ENCODE measurements around the gene NRG3.

Gene NRG3

DNA sequence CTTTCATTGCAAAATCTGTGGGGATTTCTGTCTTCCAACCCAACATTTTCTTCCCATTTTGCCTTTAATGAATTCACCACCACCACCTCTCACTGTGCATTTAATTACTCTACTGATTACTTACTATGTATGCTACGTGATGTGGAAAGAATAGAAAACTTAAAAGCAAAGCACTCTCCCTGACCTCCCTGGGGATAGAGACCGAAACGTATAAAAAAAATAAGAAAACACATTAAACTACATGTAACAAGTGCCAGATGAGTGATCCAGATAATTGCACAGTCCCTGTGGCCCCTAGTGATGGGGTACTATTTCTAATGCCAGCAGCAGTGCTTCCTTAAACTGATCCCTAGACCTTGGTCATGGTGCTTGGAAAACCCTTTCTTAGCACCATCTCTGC, 478.4 kb downstream of the NRG3 start:
- in situ Hi-C loops (cut with HindIII; ENCODE audit: low sequenced_read_pairs) = no loop called here
- TF ChIP-seq, protein P1, sequence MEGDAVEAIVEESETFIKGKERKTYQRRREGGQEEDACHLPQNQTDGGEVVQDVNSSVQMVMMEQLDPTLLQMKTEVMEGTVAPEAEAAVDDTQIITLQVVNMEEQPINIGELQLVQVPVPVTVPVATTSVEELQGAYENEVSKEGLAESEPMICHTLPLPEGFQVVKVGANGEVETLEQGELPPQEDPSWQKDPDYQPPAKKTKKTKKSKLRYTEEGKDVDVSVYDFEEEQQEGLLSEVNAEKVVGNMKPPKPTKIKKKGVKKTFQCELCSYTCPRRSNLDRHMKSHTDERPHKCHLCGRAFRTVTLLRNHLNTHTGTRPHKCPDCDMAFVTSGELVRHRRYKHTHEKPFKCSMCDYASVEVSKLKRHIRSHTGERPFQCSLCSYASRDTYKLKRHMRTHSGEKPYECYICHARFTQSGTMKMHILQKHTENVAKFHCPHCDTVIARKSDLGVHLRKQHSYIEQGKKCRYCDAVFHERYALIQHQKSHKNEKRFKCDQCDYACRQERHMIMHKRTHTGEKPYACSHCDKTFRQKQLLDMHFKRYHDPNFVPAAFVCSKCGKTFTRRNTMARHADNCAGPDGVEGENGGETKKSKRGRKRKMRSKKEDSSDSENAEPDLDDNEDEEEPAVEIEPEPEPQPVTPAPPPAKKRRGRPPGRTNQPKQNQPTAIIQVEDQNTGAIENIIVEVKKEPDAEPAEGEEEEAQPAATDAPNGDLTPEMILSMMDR (IDR thresholded peaks at IDR 0.05; ENCODE audit: low read depth, low read length) = no peak

GRCh38 chr10:82358486-82359099, 483.6 kb downstream of the NRG3 start:
- DNase-seq (ENCODE audit: low read depth, low spot score) = no peak
- TF ChIP-seq, protein P1 (IDR thresholded peaks at IDR 0.05; ENCODE audit: low read depth, low read length) = no peak
- H3K4me3 ChIP-seq (ENCODE audit: low read depth, low read length) = no peak overlapping the region
- in situ Hi-C loops (cut with HindIII; ENCODE audit: low sequenced_read_pairs) = no loop called here

More for the DNA sequence above, 478.4 kb downstream of the NRG3 start:
- H3K4me3 ChIP-seq (ENCODE audit: low read depth, low read length) = no peak overlapping the region
- DNase-seq (ENCODE audit: low read depth, low spot score) = no peak

- in situ Hi-C loops (cut with HindIII; ENCODE audit: low sequenced_read_pairs) = no loop called here
- no peak overlapping the region for H3K4me3 ChIP-seq (ENCODE audit: low read depth, low read length)
- TF ChIP-seq, protein P1 (IDR thresholded peaks at IDR 0.05; ENCODE audit: low read depth, low read length) = no peak
- no peak for DNase-seq (ENCODE audit: low read depth, low spot score)
Measured at GRCh38 chr10:82361256-82361655, 486.3 kb downstream of the NRG3 start.

DNA sequence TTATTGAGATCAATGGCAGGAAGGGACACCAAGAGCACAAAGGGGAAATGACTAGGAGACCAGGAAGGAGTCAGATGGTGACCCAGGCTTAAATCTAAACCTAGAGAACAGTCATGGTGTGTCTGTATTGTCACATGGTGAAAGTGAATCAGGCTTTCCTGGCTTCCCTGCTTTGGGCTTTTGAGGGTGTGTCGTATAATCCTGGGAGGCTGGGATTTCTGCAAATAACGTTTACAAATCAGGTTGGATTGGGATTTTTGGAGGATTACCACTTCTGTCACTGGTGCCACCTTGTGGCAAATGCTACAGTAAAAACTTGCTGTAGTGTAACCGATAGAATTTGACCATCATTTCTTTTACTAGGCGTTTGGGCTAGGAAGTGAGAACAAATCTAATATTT, 502.6 kb downstream of the NRG3 start:
- DNase-seq (ENCODE audit: low read depth, low spot score) = no peak
- TF ChIP-seq, protein P1 (IDR thresholded peaks at IDR 0.05; ENCODE audit: low read depth, low read length) = peak; percentile 6
- in situ Hi-C loops (cut with HindIII; ENCODE audit: low sequenced_read_pairs) = no loop called here
- H3K4me3 ChIP-seq (ENCODE audit: low read depth, low read length) = no peak overlapping the region

- in situ Hi-C loops (cut with HindIII; ENCODE audit: low sequenced_read_pairs) = no loop called here
Measured at GRCh38 chr10:82378146-82378545, 503.2 kb downstream of the NRG3 start.

GRCh38 chr10:82383350-82383749, 508.4 kb downstream of the NRG3 start:
- TF ChIP-seq, protein P1 (IDR thresholded peaks at IDR 0.05; ENCODE audit: low read depth, low read length) = no peak
- DNase-seq (ENCODE audit: low read depth, low spot score) = no peak
- in situ Hi-C loops (cut with HindIII; ENCODE audit: low sequenced_read_pairs) = no loop called here

More at GRCh38 chr10:82378146-82378545, 503.2 kb downstream of the NRG3 start:
- TF ChIP-seq, protein P1 (IDR thresholded peaks at IDR 0.05; ENCODE audit: low read depth, low read length) = no peak
- peak; percentile 17 for DNase-seq (ENCODE audit: low read depth, low spot score)
- no peak overlapping the region for H3K4me3 ChIP-seq (ENCODE audit: low read depth, low read length)

More at GRCh38 chr10:82383350-82383749, 508.4 kb downstream of the NRG3 start:
- H3K4me3 ChIP-seq (ENCODE audit: low read depth, low read length) = no peak overlapping the region
